Neural progenitor cell (in vitro differentiated cells): Measurements from ENCODE around the gene TSPAN1.

Experiments
- EZH2 ChIP-seq: fragments of 200-600 bp; sonication (generic); IDR thresholded peaks from 2 replicates; pipeline ENCODE4 v1.6.1; 2017; ENCODE audit warnings: antibody characterized with exemption, mild to moderate bottlenecking, moderate library complexity
- EZH2phosphoT487 ChIP-seq: fragments of 200-600 bp; sonication (generic); IDR thresholded peaks from 2 replicates; pipeline ENCODE4 v1.6.1; 2017; ENCODE audit warnings: antibody characterized with exemption
- TF ChIP-seq, protein P1 (sequence below): fragments of 200-600 bp; sonication (generic); IDR thresholded peaks from 2 replicates; pipeline ENCODE4 v1.5.1; 2017; ENCODE audit warnings: antibody characterized with exemption, mild to moderate bottlenecking

DNA sequence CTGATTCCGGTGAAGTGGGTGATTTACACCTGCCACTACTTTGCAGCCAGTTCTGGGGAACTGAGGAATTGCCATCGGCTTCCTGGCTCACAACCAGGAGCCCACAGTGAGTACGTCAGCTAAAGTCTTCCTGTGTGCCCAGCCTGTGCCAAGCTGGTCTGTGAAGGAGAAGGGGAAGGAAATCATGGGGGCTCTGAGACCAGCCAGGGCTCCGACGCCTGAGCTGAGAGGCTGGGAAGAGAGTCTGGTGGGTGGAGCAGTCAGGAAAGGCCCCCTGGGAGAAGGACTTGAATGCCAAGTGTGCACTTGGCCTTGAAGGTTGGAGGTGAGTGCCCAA, 29.5 kb downstream of the TSPAN1 start:
- TF ChIP-seq, protein P1, sequence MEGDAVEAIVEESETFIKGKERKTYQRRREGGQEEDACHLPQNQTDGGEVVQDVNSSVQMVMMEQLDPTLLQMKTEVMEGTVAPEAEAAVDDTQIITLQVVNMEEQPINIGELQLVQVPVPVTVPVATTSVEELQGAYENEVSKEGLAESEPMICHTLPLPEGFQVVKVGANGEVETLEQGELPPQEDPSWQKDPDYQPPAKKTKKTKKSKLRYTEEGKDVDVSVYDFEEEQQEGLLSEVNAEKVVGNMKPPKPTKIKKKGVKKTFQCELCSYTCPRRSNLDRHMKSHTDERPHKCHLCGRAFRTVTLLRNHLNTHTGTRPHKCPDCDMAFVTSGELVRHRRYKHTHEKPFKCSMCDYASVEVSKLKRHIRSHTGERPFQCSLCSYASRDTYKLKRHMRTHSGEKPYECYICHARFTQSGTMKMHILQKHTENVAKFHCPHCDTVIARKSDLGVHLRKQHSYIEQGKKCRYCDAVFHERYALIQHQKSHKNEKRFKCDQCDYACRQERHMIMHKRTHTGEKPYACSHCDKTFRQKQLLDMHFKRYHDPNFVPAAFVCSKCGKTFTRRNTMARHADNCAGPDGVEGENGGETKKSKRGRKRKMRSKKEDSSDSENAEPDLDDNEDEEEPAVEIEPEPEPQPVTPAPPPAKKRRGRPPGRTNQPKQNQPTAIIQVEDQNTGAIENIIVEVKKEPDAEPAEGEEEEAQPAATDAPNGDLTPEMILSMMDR, result no peak
- TF ChIP-seq EZH2phosphoT487, result no peak
- no peak for TF ChIP-seq EZH2
